Measurements from ENCODE around the gene ARFGEF2. TPM values are rescaled to one million over a fixed set of nuclear protein-coding genes. Genes with fewer than 3 reads are reported as not detected.

The ARFGEF2 gene
- total RNA-seq, 1 donor from 2014 or later, result 21.9 TPM

- TF ChIP-seq POLR2AphosphoS5 (IDR thresholded peaks at IDR 0.05; ENCODE audit: insufficient read depth in 1 of 2, low read depth in 1 of 2) (no peak), POLR2A (IDR thresholded peaks at IDR 0.05) (no peak), CTCF (IDR thresholded peaks at IDR 0.05) (no peak)
- intact Hi-C loops (cut with DNase I), result no loop called here
- no peak overlapping the region for H3K27ac ChIP-seq
Measured at GRCh38 chr20:48959899-48960550, 38.5 kb downstream of the ARFGEF2 start.

GRCh38 chr20:48962421-48962820 is 40.9 kb downstream of the ARFGEF2 start:
- intact Hi-C loops (cut with DNase I), result no loop called here
- TF ChIP-seq POLR2AphosphoS5 (IDR thresholded peaks at IDR 0.05; ENCODE audit: insufficient read depth in 1 of 2, low read depth in 1 of 2) (no peak), POLR2A (IDR thresholded peaks at IDR 0.05) (no peak), CTCF (IDR thresholded peaks at IDR 0.05) (no peak)

More at GRCh38 chr20:48959899-48960550, 38.5 kb downstream of the ARFGEF2 start:
- Histone ChIP-seq H3K36me3 (peaks cover 0 to 58% of the 10 kb centered on the region in 2 donors), H3K9me3 (no peaks in the 10 kb centered on the region), H3K4me3 (no peak overlapping the region), H3K27me3 (no peaks in the 10 kb centered on the region), H3K4me1 (peaks cover 4% of the 10 kb centered on the region)
- no peak for DNase-seq (ENCODE audit: extremely low spot score in 2 of 2)

GRCh38 chr20:48962976-48963771 is 41.7 kb downstream of the ARFGEF2 start:
- intact Hi-C loops (cut with DNase I), result no loop called here
- Histone ChIP-seq H3K27ac (no peak overlapping the region), H3K36me3 (peaks cover 0 to 48% of the 10 kb centered on the region in 2 donors), H3K27me3 (no peaks in the 10 kb centered on the region), H3K4me3 (no peak overlapping the region), H3K4me1 (no peaks in the 10 kb centered on the region), H3K9me3 (no peaks in the 10 kb centered on the region)
- TF ChIP-seq POLR2A (IDR thresholded peaks at IDR 0.05) (no peak), POLR2AphosphoS5 (IDR thresholded peaks at IDR 0.05; ENCODE audit: insufficient read depth in 1 of 2, low read depth in 1 of 2) (no peak), CTCF (IDR thresholded peaks at IDR 0.05) (no peak)
- DNase-seq (ENCODE audit: extremely low spot score in 2 of 2), result no peak

More at GRCh38 chr20:48962421-48962820, 40.9 kb downstream of the ARFGEF2 start:
- Histone ChIP-seq H3K4me3 (no peak overlapping the region), H3K27ac (no peak overlapping the region), H3K4me1 (no peaks in the 10 kb centered on the region), H3K27me3 (no peaks in the 10 kb centered on the region), H3K36me3 (peaks cover 0 to 55% of the 10 kb centered on the region in 2 donors), H3K9me3 (no peaks in the 10 kb centered on the region)
- DNase-seq (ENCODE audit: extremely low spot score in 2 of 2), result no peak

GRCh38 chr20:48965189-48965910 is 43.8 kb downstream of the ARFGEF2 start:
- intact Hi-C loops (cut with DNase I), result no loop called here
- no peaks in the 10 kb centered on the region for H3K9me3 ChIP-seq
- no peak overlapping the region for H3K4me3 ChIP-seq
- no peak overlapping the region for H3K27ac ChIP-seq
- H3K4me1 ChIP-seq, result no peaks in the 10 kb centered on the region
- no peaks in the 10 kb centered on the region for H3K27me3 ChIP-seq
- DNase-seq (ENCODE audit: extremely low spot score in 2 of 2), result no peak
- TF ChIP-seq CTCF (IDR thresholded peaks at IDR 0.05), result no peak
- TF ChIP-seq POLR2A (IDR thresholded peaks at IDR 0.05), result no peak
- no peak for TF ChIP-seq POLR2AphosphoS5 (IDR thresholded peaks at IDR 0.05; ENCODE audit: insufficient read depth in 1 of 2, low read depth in 1 of 2)
- peaks cover 0 to 57% of the 10 kb centered on the region in 2 donors for H3K36me3 ChIP-seq
